ENCODE results near the gene KCNH2. TPM values are rescaled to one million over a fixed set of nuclear protein-coding genes. Genes with fewer than 3 reads are reported as not detected.

Gene KCNH2
- total RNA-seq, 2 experiments from 2014 or later, result 5.8 to 7.5 TPM

DNA sequence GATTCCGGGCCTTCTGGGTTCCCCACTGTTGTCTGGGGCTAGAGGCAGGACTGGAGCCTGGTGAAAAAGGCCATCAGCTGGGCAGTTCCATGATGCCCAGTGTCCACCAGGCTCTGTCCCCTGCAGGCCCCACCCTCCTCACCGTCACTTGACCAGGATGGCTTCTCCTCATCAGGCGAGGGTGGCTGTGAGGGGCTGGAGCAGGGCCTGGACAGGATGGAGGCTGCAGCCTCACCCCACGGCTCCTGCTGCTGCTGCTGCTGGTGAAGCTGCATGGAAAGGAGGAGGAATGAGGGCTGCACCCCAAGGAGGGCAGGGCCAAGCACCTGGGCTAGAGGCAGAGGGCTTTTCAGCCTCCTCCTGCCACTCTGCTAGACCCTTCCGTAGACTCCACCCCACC, 37.8 kb upstream of the KCNH2 start:
- H3K9me2 ChIP-seq (ENCODE audit: insufficient read depth, low read length), result no peaks in the 10 kb centered on the region
- peaks cover 10% of the 10 kb centered on the region for H3K4me1 ChIP-seq (ENCODE audit: insufficient read depth, low read length, poor library complexity, severe bottlenecking)
- no peaks in the 10 kb centered on the region for H3K36me3 ChIP-seq (ENCODE audit: insufficient read depth, low read length)
- H4K20me1 ChIP-seq (ENCODE audit: insufficient read depth, low read length), result no peaks in the 10 kb centered on the region
- no peak overlapping the region for H3K27ac ChIP-seq (ENCODE audit: low read depth, low read length, poor library complexity, severe bottlenecking)
- DNase-seq (ENCODE audit: low spot score), result no peak
- no peak for TF ChIP-seq CTCF (conservative IDR thresholded peaks at IDR 0.05; ENCODE audit: low read length)
- TF ChIP-seq EZH2phosphoT487 (IDR thresholded peaks at IDR 0.05; ENCODE audit: borderline replicate concordance, low read depth, low read length), result no peak
- ChIA-PET POLR2A (no interaction called here), CTCF (ENCODE audit: unreplicated experiment) (interaction anchor here (1.0 kb wide), 1 partner anchor 10 kb away, joined by 7 read pairs; no protein-coding TSS in a partner anchor)
- no peaks in the 10 kb centered on the region for H3K9me3 ChIP-seq (ENCODE audit: low read length)
- H2AFZ ChIP-seq (ENCODE audit: low read length), result no peak overlapping the region
- no peak overlapping the region for H3K4me3 ChIP-seq (ENCODE audit: low read depth, low read length, poor library complexity, severe bottlenecking)
- no peak overlapping the region for H3K4me2 ChIP-seq (ENCODE audit: low read length)
- intact Hi-C loops (cut with micrococcal nuclease; ENCODE audit: unreplicated experiment), result loop anchor here (5.0 kb wide), 1 partner anchor 96 kb away; no protein-coding TSS in a partner anchor
- no TSS peak for BruUV-seq (replicated peaks)
- H3K79me2 ChIP-seq (ENCODE audit: insufficient read depth, low read depth, low read length), result no peaks in the 10 kb centered on the region

DNA sequence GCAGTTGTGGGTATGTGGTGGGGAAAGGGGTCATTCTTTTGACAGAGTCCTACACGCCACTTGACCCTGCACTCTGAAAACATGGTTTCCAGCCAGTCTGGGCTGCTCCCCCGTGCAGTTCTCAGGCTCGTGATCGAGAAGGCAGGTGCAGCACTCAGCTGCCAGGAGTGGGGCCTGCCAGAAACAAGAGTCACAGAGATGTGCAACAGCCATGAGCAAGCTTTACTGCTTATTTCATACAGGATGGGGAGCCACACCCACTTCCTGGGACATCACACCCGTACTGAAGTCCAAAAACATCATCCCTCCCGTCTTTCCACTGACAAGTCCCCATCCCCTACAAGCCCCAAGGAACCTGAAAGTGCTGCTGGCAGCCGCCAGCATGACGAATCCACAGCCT, 36.8 kb upstream of the KCNH2 start:
- Histone ChIP-seq H3K9me3 (ENCODE audit: low read length) (no peaks in the 10 kb centered on the region), H3K4me2 (ENCODE audit: low read length) (no peak overlapping the region), H3K36me3 (ENCODE audit: insufficient read depth, low read length) (no peaks in the 10 kb centered on the region), H3K27ac (ENCODE audit: low read depth, low read length, poor library complexity, severe bottlenecking) (no peak overlapping the region), H3K9me2 (ENCODE audit: insufficient read depth, low read length) (no peaks in the 10 kb centered on the region), H3K4me1 (ENCODE audit: insufficient read depth, low read length, poor library complexity, severe bottlenecking) (peaks cover 10% of the 10 kb centered on the region), H2AFZ (ENCODE audit: low read length) (no peak overlapping the region), H4K20me1 (ENCODE audit: insufficient read depth, low read length) (no peaks in the 10 kb centered on the region), H3K79me2 (ENCODE audit: insufficient read depth, low read depth, low read length) (no peaks in the 10 kb centered on the region), H3K4me3 (ENCODE audit: low read depth, low read length, poor library complexity, severe bottlenecking) (no peak overlapping the region)
- DNase-seq (ENCODE audit: low spot score), result peak; percentile 35
- intact Hi-C loops (cut with micrococcal nuclease; ENCODE audit: unreplicated experiment), result loop anchor here (5.0 kb wide), 1 partner anchor 97 kb away; no protein-coding TSS in a partner anchor
- ChIA-PET CTCF (ENCODE audit: unreplicated experiment) (no interaction called here), POLR2A (no interaction called here)
- TF ChIP-seq EZH2phosphoT487 (IDR thresholded peaks at IDR 0.05; ENCODE audit: borderline replicate concordance, low read depth, low read length) (no peak), CTCF (conservative IDR thresholded peaks at IDR 0.05; ENCODE audit: low read length) (no peak)
- no TSS peak for BruUV-seq (replicated peaks)

DNA sequence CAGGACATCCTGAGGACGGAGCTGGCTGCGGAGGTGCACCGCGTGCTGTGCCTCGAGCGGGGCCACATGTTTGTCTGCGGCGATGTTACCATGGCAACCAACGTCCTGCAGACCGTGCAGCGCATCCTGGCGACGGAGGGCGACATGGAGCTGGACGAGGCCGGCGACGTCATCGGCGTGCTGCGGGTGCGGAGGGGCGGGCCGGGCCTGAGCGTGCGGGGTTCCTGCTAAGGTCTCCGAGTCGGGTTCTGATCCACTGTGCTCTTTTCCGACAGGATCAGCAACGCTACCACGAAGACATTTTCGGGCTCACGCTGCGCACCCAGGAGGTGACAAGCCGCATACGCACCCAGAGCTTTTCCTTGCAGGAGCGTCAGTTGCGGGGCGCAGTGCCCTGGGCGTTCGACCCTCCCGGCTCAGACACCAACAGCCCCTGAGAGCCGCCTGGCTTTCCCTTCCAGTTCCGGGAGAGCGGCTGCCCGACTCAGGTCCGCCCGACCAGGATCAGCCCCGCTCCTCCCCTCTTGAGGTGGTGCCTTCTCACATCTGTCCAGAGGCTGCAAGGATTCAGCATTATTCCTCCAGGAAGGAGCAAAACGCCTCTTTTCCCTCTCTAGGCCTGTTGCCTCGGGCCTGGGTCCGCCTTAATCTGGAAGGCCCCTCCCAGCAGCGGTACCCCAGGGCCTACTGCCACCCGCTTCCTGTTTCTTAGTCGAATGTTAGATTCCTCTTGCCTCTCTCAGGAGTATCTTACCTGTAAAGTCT, 35.8 kb upstream of the KCNH2 start:
- no TSS peak for BruUV-seq (replicated peaks)
- DNase-seq (ENCODE audit: low spot score), result no peak
- Histone ChIP-seq H3K27ac (ENCODE audit: low read depth, low read length, poor library complexity, severe bottlenecking) (no peak overlapping the region), H3K4me1 (ENCODE audit: insufficient read depth, low read length, poor library complexity, severe bottlenecking) (peaks cover 10% of the 10 kb centered on the region), H2AFZ (ENCODE audit: low read length) (no peak overlapping the region), H3K4me2 (ENCODE audit: low read length) (no peak overlapping the region), H4K20me1 (ENCODE audit: insufficient read depth, low read length) (no peaks in the 10 kb centered on the region), H3K36me3 (ENCODE audit: insufficient read depth, low read length) (no peaks in the 10 kb centered on the region), H3K4me3 (ENCODE audit: low read depth, low read length, poor library complexity, severe bottlenecking) (no peak overlapping the region), H3K9me2 (ENCODE audit: insufficient read depth, low read length) (no peaks in the 10 kb centered on the region), H3K79me2 (ENCODE audit: insufficient read depth, low read depth, low read length) (no peaks in the 10 kb centered on the region), H3K9me3 (ENCODE audit: low read length) (no peaks in the 10 kb centered on the region)
- TF ChIP-seq EZH2phosphoT487 (IDR thresholded peaks at IDR 0.05; ENCODE audit: borderline replicate concordance, low read depth, low read length) (no peak), CTCF (conservative IDR thresholded peaks at IDR 0.05; ENCODE audit: low read length) (no peak)
- POLR2A ChIA-PET, result interaction anchor here (0.5 to 0.6 kb wide), 2 partner anchors 17 to 311 kb away, joined by 3 to 4 read pairs; no protein-coding TSS in a partner anchor
- CTCF ChIA-PET (ENCODE audit: unreplicated experiment), result no interaction called here
- intact Hi-C loops (cut with micrococcal nuclease; ENCODE audit: unreplicated experiment), result no loop called here
